ENCODE data around the gene SCN4B. TPM values are rescaled to one million over a fixed set of nuclear protein-coding genes. Genes with fewer than 3 reads are reported as not detected.
A peak's percentile ranks its signal among the peaks of the same experiment; 100 is the strongest.

The SCN4B gene
- total RNA-seq, 1 donor from 2014 or later = 3.5 TPM

DNA sequence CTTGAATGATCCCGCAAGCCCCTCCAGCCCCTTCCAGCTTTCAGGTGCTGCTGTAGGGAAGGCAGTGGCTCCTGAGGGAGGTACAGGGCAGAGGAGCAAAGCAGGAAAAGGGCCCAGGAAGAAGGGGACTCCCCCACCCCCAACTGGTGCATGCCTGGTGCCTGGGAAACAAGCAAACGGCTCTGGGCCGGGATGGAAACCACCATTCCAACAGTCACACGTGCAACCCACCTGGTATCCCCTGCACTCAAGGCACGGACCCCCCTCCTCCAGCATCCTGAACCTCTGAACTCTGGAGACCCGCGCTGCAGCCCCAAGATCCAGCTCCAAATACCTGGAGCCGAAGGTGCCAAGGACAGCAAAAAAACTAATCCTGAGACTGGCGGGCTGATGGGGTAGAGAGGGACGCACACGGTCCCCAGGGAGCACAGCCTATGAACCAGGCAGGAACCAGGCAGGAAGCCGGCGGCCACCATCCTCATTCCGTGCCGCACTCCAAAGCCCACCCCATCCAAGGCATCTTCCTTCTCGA is 537 bp downstream of the SCN4B start:
- DNase-seq (ENCODE audit: low spot score) = no peak

DNA sequence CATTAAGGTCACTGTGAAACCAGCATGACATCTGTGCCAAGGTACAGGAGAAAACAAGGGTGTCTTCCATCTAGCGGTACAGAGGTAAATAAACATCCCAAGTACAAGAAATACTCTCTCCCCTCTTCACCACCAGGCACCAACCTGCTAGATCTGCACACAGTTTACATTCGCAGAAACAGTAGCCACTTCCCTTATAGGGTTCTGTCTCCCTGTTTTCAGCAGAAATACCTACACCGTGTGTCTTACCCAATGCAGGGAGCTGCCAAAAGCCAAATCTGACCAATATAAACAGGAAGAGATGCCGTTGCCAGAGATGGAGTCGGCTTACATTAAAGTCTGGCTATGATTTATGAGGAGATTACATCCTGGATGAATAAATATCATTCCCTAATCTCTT is 1.2 kb downstream of the SCN4B start:
- DNase-seq (ENCODE audit: low spot score) = no peak

DNA sequence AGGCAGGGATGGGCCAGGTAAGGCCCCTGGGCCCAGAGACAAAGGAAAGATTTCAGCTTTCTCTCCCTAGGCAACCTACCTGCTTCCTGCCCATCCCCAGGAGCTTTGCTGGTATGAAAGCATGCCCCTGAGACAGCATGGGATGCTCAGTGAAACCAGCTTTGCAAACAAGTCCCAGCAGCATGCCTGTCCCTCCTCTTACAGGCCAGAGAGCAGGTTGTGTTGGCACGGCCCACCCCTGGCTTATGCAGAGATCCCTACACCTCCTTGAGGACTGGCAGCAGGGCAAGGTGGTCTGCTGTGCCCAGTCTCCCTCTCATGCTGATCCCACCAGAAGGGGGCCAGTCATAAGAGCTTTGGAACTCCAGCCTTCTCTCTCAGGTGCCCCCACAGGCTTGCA is 3.1 kb downstream of the SCN4B start:
- no peak for DNase-seq (ENCODE audit: low spot score)

DNA sequence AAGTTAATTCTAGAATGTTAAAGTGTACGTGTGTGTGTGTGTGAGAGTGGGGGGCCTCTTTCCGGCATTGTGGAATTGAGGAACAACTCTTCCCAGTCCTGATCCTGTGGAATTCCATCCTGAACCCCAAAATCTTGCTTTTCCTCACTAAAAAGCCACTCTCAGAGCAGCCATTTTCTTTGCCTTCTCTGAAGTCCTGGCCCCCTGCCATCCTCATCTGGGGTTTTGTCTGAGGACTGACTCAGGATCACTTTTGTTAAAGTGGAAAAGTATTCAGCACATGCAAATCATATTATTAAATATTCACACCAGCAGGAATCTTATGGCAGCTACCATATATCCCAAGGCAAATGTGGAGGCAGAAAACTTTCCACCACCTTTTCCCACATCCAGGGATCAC is 3.8 kb downstream of the SCN4B start:
- DNase-seq (ENCODE audit: low spot score) = no peak

DNA sequence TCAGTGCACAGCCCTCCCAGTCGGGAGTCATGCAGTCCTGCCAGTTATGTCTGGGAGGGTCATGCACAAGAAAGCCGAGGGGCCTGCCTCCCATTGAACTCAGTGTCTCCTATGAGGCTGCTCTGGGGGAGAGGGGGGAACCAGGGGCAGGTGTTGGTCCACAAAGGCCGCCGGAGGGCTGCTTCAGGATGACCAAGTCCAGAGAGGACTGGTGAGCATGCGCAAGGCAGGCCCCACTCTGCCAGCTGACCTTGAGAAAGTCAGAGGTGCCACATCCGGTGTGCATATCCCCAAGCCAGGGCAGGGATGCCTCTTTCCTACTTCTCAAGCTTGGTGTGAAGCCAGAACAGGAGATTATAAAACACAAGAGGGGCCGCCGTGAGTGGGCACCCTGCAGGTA is 4.4 kb downstream of the SCN4B start:
- DNase-seq (ENCODE audit: low spot score) = no peak

DNA sequence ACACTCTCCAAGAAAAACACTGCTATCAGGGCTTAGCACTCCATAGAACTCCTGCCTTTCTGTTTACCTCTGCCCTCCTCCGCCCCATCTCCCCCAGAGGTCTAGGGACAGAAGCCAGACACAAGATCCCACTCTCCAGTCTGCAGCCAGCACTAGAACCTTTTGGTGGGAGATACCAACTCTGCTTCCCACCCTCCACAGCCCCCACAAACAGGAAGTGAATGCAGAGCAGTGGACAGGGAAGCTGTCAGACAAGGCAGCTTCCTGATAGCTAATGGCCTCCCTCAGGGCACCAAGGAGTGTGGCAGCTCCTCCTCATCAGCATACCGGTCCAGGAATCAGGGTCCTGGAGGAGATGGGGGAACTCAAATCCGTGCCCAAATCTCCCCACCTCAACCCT is 5.1 kb downstream of the SCN4B start:
- no peak for DNase-seq (ENCODE audit: low spot score)

DNA sequence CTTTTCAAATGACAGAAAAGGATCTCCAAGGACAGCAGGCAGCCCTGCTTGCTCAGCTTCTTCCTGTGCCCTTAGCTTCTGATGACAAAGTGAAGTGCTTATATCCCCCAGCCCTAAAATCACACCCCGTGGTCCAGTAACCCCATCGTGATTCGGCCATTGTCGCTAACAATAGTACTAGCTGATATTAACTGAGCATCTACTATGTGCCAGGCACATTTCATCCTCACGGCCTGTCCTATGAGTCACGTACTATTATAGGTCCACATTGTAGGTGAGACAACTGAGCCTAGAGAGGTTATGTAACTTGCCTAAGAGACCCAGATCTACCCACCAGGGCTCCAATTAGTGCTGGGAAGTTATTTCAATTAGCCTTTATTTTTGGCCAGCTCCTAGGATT is 6.1 kb downstream of the SCN4B start:
- no peak for DNase-seq (ENCODE audit: low spot score)

DNA sequence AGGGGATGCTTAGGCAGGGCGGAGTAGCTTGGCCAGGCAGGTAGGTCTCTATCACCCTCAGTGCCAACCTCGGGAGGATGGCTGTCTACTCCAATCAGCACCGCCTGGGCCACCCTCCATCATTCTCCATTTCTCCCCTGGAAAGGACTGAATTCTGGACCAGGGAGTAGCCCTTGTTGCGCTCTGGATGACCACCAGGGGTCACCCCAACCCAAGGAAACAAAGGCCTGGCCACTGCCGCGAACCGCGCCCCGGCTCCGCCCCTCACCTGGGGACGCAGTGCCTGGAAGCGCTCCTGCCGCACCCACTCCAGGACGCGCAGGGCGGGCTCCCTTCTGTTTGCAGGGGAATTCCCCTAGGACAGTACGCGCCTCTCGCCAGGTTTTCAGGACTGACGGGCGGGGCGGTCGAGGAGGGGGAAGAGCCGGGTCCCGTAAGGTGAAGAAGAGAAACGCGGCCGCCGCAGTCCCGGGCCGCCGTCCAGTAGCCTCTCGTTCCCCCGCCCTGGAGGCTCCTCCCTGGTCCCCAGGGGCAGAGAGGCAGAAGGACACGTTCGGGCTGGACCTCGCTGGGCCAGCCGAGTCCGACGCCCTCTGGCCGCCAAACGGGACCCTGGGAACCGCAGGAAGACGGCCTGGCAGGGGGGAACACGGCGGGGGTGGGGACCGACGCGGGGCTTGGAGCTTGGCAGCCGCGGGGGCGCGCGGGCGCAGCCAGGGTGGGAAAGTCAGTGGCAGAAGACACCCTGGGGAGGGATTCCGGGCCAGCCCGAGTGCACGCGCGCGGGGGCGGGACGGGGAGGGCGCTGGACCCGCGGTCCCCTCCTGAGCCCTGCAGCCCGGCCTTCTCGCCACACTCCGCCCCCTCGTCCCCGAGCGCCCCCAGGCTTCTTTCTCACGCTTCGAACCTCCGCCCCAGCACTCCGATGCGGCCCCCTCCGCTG is 7.1 kb downstream of the SCN4B start:
- DNase-seq (ENCODE audit: low spot score) = peak; percentile 91

DNA sequence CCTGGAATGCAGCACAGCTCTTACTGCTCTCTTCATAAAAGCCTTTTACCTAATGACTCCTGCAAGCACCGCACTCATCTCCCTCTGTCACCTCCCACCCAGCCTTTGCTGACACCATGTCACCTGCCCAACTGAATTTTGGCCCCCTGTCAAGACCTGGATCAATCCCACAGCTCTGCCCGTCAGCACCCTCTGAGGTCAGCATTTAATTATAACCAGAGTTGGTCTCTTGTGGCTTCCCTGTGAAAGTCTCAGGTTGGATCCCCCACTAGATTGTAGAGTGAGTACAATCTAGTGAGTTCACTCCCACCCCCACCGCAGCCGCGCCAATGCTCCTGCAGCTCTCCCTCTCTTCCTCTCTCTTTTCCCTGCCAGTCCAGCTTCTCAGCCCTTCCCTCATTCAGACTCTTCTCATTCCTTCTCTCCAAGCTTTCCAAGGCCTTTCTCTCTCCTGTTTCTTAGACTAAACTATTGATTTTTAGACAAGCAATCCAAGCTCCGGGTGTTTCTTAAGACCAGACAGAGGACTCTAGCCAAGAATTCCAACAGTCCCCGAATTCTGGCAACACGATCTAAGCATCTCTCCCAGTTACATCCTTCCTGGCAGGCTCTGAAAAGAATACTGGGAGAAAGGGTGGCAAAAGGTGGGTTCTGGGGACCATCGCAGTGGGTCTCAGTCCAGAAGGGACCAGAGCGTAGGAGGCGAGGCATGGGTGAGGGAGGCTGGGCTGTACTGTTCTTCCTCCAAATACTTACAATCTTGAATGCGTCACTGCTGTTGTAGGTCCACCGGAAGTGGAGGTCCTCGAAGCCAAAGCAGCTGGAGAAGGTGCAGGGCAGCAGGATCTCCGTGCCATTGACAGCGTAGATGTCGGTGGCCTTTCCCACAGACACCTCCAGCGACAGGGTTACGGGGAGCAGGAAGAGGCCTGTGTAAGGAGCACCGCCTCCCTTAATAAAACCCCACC is 8.0 kb downstream of the SCN4B start:
- no peak for DNase-seq (ENCODE audit: low spot score)

DNA sequence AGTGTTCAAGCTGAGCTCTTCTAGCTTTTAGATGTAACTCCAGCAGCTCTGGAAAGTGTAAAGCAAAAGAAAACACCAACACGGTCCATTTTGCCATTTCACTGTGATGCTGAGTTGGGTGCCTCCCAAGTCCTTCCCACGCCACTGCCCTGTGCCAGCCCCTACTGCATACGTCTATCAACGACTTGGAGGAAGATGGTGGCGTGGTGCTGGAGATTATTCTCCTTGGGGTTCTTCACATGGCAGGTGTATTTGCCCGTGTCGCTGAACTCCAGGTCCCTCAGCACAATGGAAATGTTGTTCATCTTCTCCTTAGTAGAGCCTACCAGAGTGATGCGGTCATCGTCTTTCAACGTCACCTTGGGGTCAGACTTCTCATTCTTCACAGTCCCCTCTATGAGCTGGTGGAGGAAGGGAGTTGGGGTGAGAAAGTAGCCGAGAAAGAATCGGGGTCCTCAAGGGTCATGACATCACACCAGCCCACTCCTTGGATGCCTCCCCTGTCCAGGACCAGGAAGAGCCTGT is 8.9 kb downstream of the SCN4B start:
- no peak for DNase-seq (ENCODE audit: low spot score)

DNA sequence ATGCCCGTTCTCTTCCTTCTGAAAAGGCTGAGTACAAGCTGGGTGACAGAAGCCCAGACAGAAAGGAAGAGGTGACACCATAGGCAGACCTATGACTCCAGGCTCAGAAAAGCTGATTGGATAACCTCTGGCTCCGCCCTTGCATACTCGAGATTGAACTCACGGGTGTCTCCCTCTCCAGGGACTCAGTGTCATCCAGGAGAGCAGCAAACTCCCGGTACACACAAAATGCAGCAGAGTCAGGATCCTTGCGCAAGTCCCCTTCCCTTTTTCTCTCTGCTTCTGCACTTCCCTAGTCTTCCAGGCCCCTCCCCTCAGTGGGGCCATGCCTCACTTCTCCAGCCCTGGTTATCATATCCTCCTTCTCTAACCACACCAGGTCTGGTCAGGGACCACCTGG is 9.8 kb downstream of the SCN4B start:
- DNase-seq (ENCODE audit: low spot score) = peak; percentile 18

DNA sequence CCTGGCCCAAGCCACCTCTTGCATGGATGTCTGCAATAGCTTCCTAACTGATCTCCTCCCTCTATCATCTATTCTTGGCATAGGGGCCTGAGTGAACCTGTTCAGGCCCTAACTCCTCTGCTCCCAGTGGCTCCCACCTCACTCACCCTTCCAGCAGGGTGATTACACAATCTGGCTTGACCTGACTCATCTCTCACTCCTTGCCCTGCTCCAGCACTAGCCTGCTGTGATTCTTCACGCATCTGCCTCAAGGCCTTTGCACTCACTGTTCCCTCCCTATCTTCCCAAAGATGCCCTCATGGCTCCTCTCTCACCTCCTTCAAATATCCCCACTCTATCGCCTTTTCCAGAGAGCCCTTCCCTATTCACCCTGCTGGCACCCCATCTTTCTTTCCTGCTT is 10.5 kb downstream of the SCN4B start:
- DNase-seq (ENCODE audit: low spot score) = no peak

DNA sequence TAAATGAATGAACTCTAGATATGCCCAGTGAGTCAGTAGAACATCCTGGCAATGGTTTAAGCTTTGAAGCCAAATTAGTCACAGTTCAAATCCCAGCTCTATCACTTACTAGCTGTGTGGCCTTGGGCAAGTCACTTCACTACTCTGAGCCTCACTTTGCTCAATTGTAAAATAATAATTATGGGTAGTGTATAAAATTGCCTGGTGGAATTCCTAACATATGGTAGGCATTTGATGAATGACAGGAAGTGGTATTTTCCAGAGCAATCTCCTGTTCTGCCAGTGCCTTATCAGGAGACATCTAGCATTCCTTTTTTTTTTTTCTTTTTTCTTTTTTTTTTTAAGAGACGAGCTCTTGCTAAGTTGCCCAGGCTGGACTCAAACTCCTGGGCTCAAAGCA is 13.0 kb downstream of the SCN4B start:
- DNase-seq (ENCODE audit: low spot score) = no peak

DNA sequence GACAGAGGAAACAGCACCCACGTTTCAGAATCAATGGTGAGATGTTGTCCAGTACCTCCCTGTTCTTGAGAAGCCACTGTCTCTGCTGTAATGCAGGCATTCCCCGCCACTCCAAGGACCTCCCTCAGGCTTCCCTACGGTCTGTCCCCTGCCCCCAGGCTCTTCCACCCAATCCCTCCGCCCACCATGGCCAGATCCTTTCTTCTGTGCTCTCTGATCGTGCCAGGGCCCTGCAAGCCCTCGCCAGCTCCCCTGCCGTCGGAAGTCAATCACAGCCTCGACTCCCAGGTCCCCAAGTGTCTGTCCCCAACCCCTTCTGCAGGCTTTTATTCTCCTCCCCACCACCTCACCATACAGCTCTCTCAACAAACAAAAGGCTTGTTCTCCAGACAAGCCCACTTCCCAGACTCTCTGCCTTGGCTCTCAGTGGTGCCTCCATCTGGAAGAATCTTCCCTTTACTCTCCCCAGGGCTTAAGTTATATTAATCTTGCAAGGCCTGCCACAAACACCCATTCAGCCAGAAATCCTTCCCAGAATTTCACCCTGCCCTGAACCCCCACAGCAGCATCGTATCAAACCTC is 13.7 kb downstream of the SCN4B start:
- DNase-seq (ENCODE audit: low spot score) = no peak

DNA sequence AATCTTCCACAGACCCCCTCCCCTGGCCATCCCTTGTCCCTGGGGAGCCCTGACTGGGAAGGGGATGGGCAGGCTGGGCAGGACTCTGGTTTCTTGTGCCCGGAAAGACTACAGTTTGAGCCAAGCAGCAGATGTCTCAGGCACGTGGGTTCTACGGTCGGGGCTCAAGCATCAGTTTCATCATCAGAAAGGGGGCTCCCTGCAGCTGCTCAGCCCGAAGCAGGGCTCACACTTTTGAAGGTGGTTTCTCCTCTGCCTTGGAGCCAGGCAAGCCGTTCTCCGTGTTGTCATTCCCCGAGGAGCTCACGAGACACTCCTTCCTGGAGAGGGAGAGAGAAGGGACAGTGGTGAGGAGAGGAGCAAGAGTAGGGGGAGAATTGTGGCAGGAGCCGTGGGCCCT is 15.8 kb downstream of the SCN4B start:
- no peak for DNase-seq (ENCODE audit: low spot score)

DNA sequence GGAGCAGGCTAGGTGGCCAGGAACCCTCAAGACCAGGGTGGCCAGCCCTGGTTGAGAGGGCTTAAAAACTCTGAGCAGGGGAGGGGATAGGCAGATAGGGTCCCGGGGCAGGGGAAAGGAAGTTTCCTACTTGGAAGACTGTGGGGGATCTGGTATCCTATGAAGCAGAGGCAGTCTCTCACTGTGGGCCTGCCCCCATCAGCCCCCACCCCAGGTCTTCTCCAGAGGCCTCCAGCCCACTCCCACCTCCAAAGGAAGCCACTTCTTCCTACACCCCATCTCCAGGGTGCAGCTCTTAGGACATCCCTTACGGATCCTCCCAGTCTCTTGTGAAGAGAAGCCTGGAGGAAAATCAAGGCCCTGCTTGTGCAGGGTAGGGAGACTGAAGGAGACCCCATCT is 16.3 kb downstream of the SCN4B start:
- no peak for DNase-seq (ENCODE audit: low spot score)

DNA sequence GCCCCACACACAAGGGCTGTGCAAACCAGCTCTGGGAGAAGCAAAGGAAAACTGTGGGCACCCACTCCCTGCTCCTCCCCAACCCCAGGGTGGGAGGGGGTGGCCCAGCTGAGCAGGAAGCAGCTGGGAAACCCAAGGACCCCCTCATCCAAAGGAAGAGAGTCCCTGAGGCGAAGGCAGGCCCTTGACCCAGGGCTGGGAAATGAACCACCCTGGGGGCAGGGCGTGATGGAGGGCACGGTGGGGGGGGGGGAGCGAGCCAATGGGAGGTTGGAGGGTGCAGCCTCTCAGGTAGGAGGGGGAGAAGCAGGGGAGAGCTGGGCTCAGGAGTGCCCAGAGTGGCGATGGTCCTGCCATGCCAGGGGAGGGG is 16.8 kb downstream of the SCN4B start:
- no peak for DNase-seq (ENCODE audit: low spot score)

DNA sequence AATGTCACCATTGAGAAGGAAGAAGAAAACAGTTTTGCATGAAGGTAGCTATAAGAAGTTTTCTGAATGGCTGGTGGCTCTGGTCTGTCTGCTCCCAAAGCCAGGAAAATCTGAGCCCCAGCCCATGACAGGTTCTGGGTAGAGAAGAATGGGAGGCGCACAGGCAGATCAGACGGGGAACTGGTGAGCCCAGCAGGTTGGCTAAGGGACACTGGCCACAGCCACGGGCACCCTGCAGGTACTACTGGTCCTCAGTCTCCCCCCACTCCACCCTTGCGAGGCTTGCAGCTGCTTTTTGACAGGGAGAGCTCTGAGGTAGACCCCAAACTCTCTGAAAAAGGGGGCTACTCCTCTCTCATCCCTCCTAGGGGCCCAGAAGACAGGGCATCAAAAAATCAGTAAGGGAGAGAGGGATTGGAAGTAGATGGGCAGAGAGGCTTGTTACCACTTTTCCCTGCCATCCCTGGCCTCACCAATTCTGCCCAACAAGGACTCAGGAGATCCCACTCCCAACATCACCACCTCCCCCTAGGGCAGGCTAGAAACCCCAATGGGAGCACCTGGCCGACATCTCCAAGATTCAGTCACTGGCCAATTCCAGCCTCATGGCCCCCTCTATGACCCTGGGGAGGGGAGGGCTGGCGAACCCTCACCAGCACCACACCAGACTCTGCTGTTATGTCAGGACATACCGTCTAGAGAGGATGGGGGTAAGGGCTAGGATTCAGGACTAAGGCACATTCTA is 17.4 kb downstream of the SCN4B start:
- DNase-seq (ENCODE audit: low spot score) = no peak

DNA sequence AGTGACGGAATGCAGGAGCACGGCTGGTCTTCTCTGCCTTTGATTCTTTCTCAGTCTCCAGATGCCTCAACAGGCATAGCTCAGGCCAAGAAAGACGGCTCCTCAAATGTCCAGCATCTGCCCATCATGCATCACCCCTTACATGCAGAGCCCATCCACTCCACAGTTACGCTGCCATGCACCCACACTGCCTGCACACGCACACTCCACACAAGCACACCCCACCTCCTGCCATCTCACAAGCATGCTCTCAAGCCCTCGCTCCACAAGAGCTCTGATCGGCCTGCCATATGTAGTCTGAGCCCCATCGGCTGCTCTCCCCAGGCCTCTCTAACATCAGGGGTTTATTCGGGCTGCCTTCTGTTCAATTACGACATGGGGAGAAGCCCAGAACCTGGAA is 18.8 kb downstream of the SCN4B start:
- no peak for DNase-seq (ENCODE audit: low spot score)

DNA sequence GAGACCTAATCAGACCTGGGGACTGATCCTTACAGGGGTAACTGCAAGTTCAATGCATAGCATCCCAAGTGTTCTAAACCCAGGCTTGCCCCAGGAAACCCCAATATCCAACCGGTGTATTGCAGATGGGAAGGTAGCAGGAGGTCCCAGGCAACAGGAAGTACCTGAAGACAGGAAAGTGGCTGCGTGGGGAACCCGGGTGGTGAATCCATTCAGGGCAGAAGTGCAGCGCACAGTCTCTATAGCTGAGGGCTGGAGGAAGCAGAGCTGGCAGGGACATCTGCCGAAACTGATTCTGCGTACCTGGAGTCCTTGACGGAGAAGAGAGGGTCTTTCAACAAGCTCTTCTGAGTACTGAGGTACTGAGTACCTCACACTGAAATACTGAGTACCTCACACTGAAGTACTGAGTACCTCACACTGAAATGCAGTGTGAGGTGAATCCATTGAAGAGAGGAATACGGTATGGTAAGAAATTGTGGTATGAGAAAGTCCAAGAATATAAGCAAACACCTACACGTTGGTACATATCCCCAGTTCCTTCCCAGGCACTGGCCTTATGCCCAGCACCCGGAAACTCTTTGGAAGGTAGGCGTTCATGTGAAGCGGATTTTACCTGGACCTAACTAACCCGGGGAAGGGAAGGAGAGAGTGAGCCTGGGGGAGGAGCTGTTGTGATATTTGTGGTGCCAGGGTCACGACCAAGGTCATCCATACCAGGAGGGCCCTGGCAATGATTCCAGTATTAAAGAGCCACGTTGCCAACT is 20.1 kb downstream of the SCN4B start:
- no peak for DNase-seq (ENCODE audit: low spot score)
